CD4-positive, alpha-beta T cell treated with Interferon gamma for 1 hour (primary cell): ENCODE data around the gene MEGF6.
"Not testable (repeated sequence)": the region's sequence is repeated elsewhere in the genome, so short reads cannot be mapped to it uniquely, and the experiment has no call there.

Source experiments
- DNase-seq: peaks from one replicate; pipeline ENCODE4 v3.0.0-alpha.2; 2020

The MEGF6 gene

GRCh38 chr1:3593745-3594144 is 17.6 kb downstream of the MEGF6 start:
- no peak for DNase-seq

- no peak for DNase-seq
Measured at GRCh38 chr1:3593334-3593733, 18.0 kb downstream of the MEGF6 start.

GRCh38 chr1:3590951-3591865 is 20.1 kb downstream of the MEGF6 start:
- DNase-seq, result no peak

- no peak for DNase-seq
Measured at GRCh38 chr1:3590139-3590763, 21.1 kb downstream of the MEGF6 start.

GRCh38 chr1:3588395-3588794 is 22.9 kb downstream of the MEGF6 start:
- no peak for DNase-seq

GRCh38 chr1:3586986-3587759 is 24.1 kb downstream of the MEGF6 start:
- no peak for DNase-seq

GRCh38 chr1:3585940-3586568 is 25.3 kb downstream of the MEGF6 start:
- DNase-seq, result no peak

GRCh38 chr1:3585353-3585868 is 25.9 kb downstream of the MEGF6 start:
- DNase-seq, result not testable (repeated sequence)

GRCh38 chr1:3584915-3585314 is 26.4 kb downstream of the MEGF6 start:
- DNase-seq, result no peak

GRCh38 chr1:3583751-3584150 is 27.6 kb downstream of the MEGF6 start:
- not testable (repeated sequence) for DNase-seq

- DNase-seq, result no peak
Measured at GRCh38 chr1:3581296-3582036, 29.8 kb downstream of the MEGF6 start.

- DNase-seq, result no peak
Measured at GRCh38 chr1:3580231-3580630, 31.1 kb downstream of the MEGF6 start.

- DNase-seq, result no peak
Measured at GRCh38 chr1:3579626-3580025, 31.7 kb downstream of the MEGF6 start.

GRCh38 chr1:3578906-3579305 is 32.4 kb downstream of the MEGF6 start:
- DNase-seq, result no peak

- DNase-seq, result no peak
Measured at GRCh38 chr1:3578433-3578805, 32.9 kb downstream of the MEGF6 start.

- DNase-seq, result no peak
Measured at GRCh38 chr1:3577711-3578432, 33.4 kb downstream of the MEGF6 start.

- DNase-seq, result no peak
Measured at GRCh38 chr1:3577300-3577699, 34.0 kb downstream of the MEGF6 start.

- DNase-seq, result no peak
Measured at GRCh38 chr1:3575993-3576392, 35.3 kb downstream of the MEGF6 start.

- not testable (repeated sequence) for DNase-seq
Measured at GRCh38 chr1:3575515-3575914, 35.8 kb downstream of the MEGF6 start.

GRCh38 chr1:3573500-3573899 is 37.8 kb downstream of the MEGF6 start:
- no peak for DNase-seq

GRCh38 chr1:3572638-3573037 is 38.7 kb downstream of the MEGF6 start:
- DNase-seq, result not testable (repeated sequence)
